ENCODE data around the gene SEMA6B. TPM values are rescaled to one million over a fixed set of nuclear protein-coding genes. Genes with fewer than 3 reads are reported as not detected.

The SEMA6B gene
- polyA plus RNA-seq, 1 of the 3 experiments (the other 2 are of a cell fraction) = 3.7 TPM

- H3K36me3 ChIP-seq (replicated peaks in 1 of 2; ENCODE audit: control insufficient read depth in 1 of 2, insufficient read depth in 2 of 2, low read length in 1 of 2) = no peaks in the 10 kb centered on the region
- CTCF ChIA-PET = interaction anchor here (0.8 to 3.6 kb wide), 8 partner anchors 8 to 252 kb away, joined by 3 to 53 read pairs (median 4); partner anchors contain the start of gene FEM1A
- POLR2A ChIA-PET = no interaction called here
Measured at GRCh38 chr19:4539169-4539692, 20.3 kb downstream of the SEMA6B start.

GRCh38 chr19:4538601-4538954, 20.9 kb downstream of the SEMA6B start:
- no peak overlapping the region for H3K27ac ChIP-seq (ENCODE audit: low read depth in 2 of 2, low read length in 1 of 2)
- H3K27me3 ChIP-seq (ENCODE audit: insufficient read depth) = peaks cover 2% of the 10 kb centered on the region; the same call in 1 of the 2 replicates
- no peak overlapping the region for H3K9ac ChIP-seq
- H3K4me1 ChIP-seq (ENCODE audit: control insufficient read depth in 1 of 2, insufficient read depth in 2 of 2, low read depth in 1 of 2, low read length in 1 of 2) = peaks cover 0 to 13% of the 10 kb centered on the region in 2 experiments; a peak in 2 of 4 replicates
- TF ChIP-seq POLR2AphosphoS5 (IDR thresholded peaks at IDR 0.05; ENCODE audit: low read depth, low read length) = no peak
- TF ChIP-seq USF1 (IDR thresholded peaks at IDR 0.05; ENCODE audit: borderline replicate concordance, low read depth) = no peak
- H3K4me2 ChIP-seq = no peak overlapping the region
- DNase-seq = no peak
- no peak overlapping the region for H3K4me3 ChIP-seq (ENCODE audit: low read depth in 2 of 2, low read length in 1 of 2)
- no peaks in the 10 kb centered on the region for H3K9me3 ChIP-seq
- H3K79me2 ChIP-seq (ENCODE audit: insufficient read depth) = no peaks in the 10 kb centered on the region
- no peaks in the 10 kb centered on the region for H3K9me2 ChIP-seq
- H3F3A ChIP-seq (replicated peaks; ENCODE audit: insufficient read depth) = no peaks in the 10 kb centered on the region
- 83% methylated on average over 5 of the region's 13 CpGs for WGBS (ENCODE audit: low lambda C conversion rate)
- H3K36me3 ChIP-seq (replicated peaks in 1 of 2; ENCODE audit: control insufficient read depth in 1 of 2, insufficient read depth in 2 of 2, low read length in 1 of 2) = no peaks in the 10 kb centered on the region
- CTCF ChIA-PET = interaction anchor here (0.8 to 3.6 kb wide), 7 partner anchors 9 to 98 kb away, joined by 3 to 53 read pairs (median 4); no protein-coding TSS in a partner anchor
- POLR2A ChIA-PET = no interaction called here
- no peak overlapping the region for H2AFZ ChIP-seq (ENCODE audit: low read depth)
- no peaks in the 10 kb centered on the region for H4K20me1 ChIP-seq (ENCODE audit: insufficient read depth)

More at GRCh38 chr19:4539169-4539692, 20.3 kb downstream of the SEMA6B start:
- H3K27ac ChIP-seq (ENCODE audit: low read depth in 2 of 2, low read length in 1 of 2) = no peak overlapping the region
- H3K9ac ChIP-seq = no peak overlapping the region
- no peak for DNase-seq
- no peak for TF ChIP-seq FOXM1 (IDR thresholded peaks at IDR 0.05; ENCODE audit: low read depth)
- H3K4me1 ChIP-seq (ENCODE audit: control insufficient read depth in 1 of 2, insufficient read depth in 2 of 2, low read depth in 1 of 2, low read length in 1 of 2) = peaks cover 0 to 13% of the 10 kb centered on the region in 2 experiments; a peak in 2 of 4 replicates
- H3K4me3 ChIP-seq (ENCODE audit: low read depth in 2 of 2, low read length in 1 of 2) = no peak overlapping the region
- H3K9me2 ChIP-seq = no peaks in the 10 kb centered on the region
- no peak overlapping the region for H3K4me2 ChIP-seq
- 64% methylated on average over 3 of the region's 3 CpGs for WGBS (ENCODE audit: low lambda C conversion rate)
- no peaks in the 10 kb centered on the region for H3K79me2 ChIP-seq (ENCODE audit: insufficient read depth)
- no peaks in the 10 kb centered on the region for H4K20me1 ChIP-seq (ENCODE audit: insufficient read depth)
- no peak overlapping the region for H2AFZ ChIP-seq (ENCODE audit: low read depth)
- H3K9me3 ChIP-seq = no peaks in the 10 kb centered on the region
- no peaks in the 10 kb centered on the region for H3F3A ChIP-seq (replicated peaks; ENCODE audit: insufficient read depth)
- H3K27me3 ChIP-seq (ENCODE audit: insufficient read depth) = no peaks in the 10 kb centered on the region; the same call in 1 of the 2 replicates

GRCh38 chr19:4537953-4538600, 21.4 kb downstream of the SEMA6B start:
- 79% methylated on average over 19 of the region's 27 CpGs for WGBS (ENCODE audit: low lambda C conversion rate)
- H3F3A ChIP-seq (replicated peaks; ENCODE audit: insufficient read depth) = no peaks in the 10 kb centered on the region
- H3K4me3 ChIP-seq (ENCODE audit: low read depth in 2 of 2, low read length in 1 of 2) = no peak overlapping the region
- DNase-seq = no peak
- no peaks in the 10 kb centered on the region for H3K9me2 ChIP-seq
- H3K4me1 ChIP-seq (ENCODE audit: control insufficient read depth in 1 of 2, insufficient read depth in 2 of 2, low read depth in 1 of 2, low read length in 1 of 2) = peaks cover 0 to 13% of the 10 kb centered on the region in 2 experiments; a peak in 2 of 4 replicates
- H3K36me3 ChIP-seq (replicated peaks in 1 of 2; ENCODE audit: control insufficient read depth in 1 of 2, insufficient read depth in 2 of 2, low read length in 1 of 2) = no peaks in the 10 kb centered on the region
- no peaks in the 10 kb centered on the region for H3K79me2 ChIP-seq (ENCODE audit: insufficient read depth)
- H3K9me3 ChIP-seq = no peaks in the 10 kb centered on the region
- no peak overlapping the region for H3K27ac ChIP-seq (ENCODE audit: low read depth in 2 of 2, low read length in 1 of 2)
- no peak overlapping the region for H2AFZ ChIP-seq (ENCODE audit: low read depth)
- ChIA-PET CTCF (interaction anchor here (0.8 to 3.6 kb wide), 5 partner anchors 13 to 98 kb away, joined by 3 to 53 read pairs (median 4); no protein-coding TSS in a partner anchor), POLR2A (no interaction called here)
- H3K9ac ChIP-seq = no peak overlapping the region
- H4K20me1 ChIP-seq (ENCODE audit: insufficient read depth) = no peaks in the 10 kb centered on the region
- peaks cover 6% of the 10 kb centered on the region; the same call in 1 of the 2 replicates for H3K27me3 ChIP-seq (ENCODE audit: insufficient read depth)
- H3K4me2 ChIP-seq = no peak overlapping the region
- TF ChIP-seq TCF12 (IDR thresholded peaks at IDR 0.05) (no peak), JUND (IDR thresholded peaks at IDR 0.05) (no peak), MXI1 (IDR thresholded peaks at IDR 0.05; ENCODE audit: low read depth, low read length) (no peak), EP300 (IDR thresholded peaks at IDR 0.05; ENCODE audit: borderline replicate concordance in 1 of 2, low read depth in 1 of 2, low read length in 1 of 2) (no peak), FOXM1 (IDR thresholded peaks at IDR 0.05; ENCODE audit: low read depth) (no peak), ELF1 (IDR thresholded peaks at IDR 0.05) (no peak), IRF3 (IDR thresholded peaks at IDR 0.05; ENCODE audit: low read depth, low read length) (no peak), FOSL2 (IDR thresholded peaks at IDR 0.05; ENCODE audit: borderline replicate concordance, low read depth) (no peak), GATA2 (CRISPR knock-in tag; IDR thresholded peaks at IDR 0.05) (no peak), USF1 (IDR thresholded peaks at IDR 0.05; ENCODE audit: borderline replicate concordance, low read depth) (no peak)
- TF ChIP-seq, protein P1, sequence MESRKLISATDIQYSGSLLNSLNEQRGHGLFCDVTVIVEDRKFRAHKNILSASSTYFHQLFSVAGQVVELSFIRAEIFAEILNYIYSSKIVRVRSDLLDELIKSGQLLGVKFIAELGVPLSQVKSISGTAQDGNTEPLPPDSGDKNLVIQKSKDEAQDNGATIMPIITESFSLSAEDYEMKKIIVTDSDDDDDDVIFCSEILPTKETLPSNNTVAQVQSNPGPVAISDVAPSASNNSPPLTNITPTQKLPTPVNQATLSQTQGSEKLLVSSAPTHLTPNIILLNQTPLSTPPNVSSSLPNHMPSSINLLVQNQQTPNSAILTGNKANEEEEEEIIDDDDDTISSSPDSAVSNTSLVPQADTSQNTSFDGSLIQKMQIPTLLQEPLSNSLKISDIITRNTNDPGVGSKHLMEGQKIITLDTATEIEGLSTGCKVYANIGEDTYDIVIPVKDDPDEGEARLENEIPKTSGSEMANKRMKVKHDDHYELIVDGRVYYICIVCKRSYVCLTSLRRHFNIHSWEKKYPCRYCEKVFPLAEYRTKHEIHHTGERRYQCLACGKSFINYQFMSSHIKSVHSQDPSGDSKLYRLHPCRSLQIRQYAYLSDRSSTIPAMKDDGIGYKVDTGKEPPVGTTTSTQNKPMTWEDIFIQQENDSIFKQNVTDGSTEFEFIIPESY (IDR thresholded peaks at IDR 0.05; ENCODE audit: borderline replicate concordance, low read depth) = no peak
- TF ChIP-seq, protein P2, sequence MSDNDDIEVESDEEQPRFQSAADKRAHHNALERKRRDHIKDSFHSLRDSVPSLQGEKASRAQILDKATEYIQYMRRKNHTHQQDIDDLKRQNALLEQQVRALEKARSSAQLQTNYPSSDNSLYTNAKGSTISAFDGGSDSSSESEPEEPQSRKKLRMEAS (IDR thresholded peaks at IDR 0.05; ENCODE audit: low read depth) = no peak
- TF ChIP-seq, protein P3, sequence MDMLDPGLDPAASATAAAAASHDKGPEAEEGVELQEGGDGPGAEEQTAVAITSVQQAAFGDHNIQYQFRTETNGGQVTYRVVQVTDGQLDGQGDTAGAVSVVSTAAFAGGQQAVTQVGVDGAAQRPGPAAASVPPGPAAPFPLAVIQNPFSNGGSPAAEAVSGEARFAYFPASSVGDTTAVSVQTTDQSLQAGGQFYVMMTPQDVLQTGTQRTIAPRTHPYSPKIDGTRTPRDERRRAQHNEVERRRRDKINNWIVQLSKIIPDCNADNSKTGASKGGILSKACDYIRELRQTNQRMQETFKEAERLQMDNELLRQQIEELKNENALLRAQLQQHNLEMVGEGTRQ (IDR thresholded peaks at IDR 0.05; ENCODE audit: borderline replicate concordance, low read depth, low read length) = no peak
